Thymus (tissue), 14 donors: ENCODE data around the gene OS9. TPM values are rescaled to one million over a fixed set of nuclear protein-coding genes. Genes with fewer than 3 reads are reported as not detected.
"Not testable (repeated sequence)": the region's sequence is repeated elsewhere in the genome, so short reads cannot be mapped to it uniquely, and the experiment has no call there.

Source experiments
- DNase-seq, 9 donors: peaks; one replicate each; pipeline ENCODE4 v3.0.0-alpha.2; 2013; ENCODE audit warnings: low spot score in 9 of 9, low read depth in 6 of 9, missing footprints in 1 of 9
- H3K27ac ChIP-seq, 2 donors: one replicate each; pipeline ENCODE4 v1.5.1; 2013; ENCODE audit warnings: control low read depth in 1 of 2, low read depth in 1 of 2, low read length in 1 of 2, mild to moderate bottlenecking in 1 of 2, moderate library complexity in 1 of 2
- H3K27me3 ChIP-seq, 2 donors: one replicate each; pipeline ENCODE4 v1.5.1; 2013; ENCODE audit warnings: low read length in 1 of 2; ENCODE audit not compliant: control insufficient read depth in 2 of 2, insufficient read depth in 1 of 2
- H3K36me3 ChIP-seq, 2 donors: one replicate each; pipeline ENCODE4 v1.5.1; 2013; ENCODE audit warnings: low read length in 1 of 2, mild to moderate bottlenecking in 1 of 2, moderate library complexity in 1 of 2; ENCODE audit not compliant: control insufficient read depth in 2 of 2, insufficient read depth in 2 of 2
- H3K4me1 ChIP-seq, 2 donors: one replicate each; pipeline ENCODE4 v1.5.1; 2013; ENCODE audit warnings: low read length in 2 of 2; ENCODE audit not compliant: control insufficient read depth in 2 of 2, insufficient read depth in 2 of 2
- H3K4me3 ChIP-seq, 2 donors: one replicate each; pipeline ENCODE4 v1.5.1; 2013; ENCODE audit warnings: low read length in 2 of 2, control low read depth in 1 of 2, mild to moderate bottlenecking in 1 of 2
- H3K9me3 ChIP-seq, 2 donors: one replicate each; pipeline ENCODE4 v1.5.1; 2013; ENCODE audit warnings: low read length in 1 of 2, mild to moderate bottlenecking in 1 of 2; ENCODE audit not compliant: control insufficient read depth in 2 of 2, insufficient read depth in 1 of 2
- WGBS: extraction: QIAGEN DNeasy Blood & Tissue Kit; methylation state at CpG from one replicate; pipeline ENCODE4 v1.1.7; 2013; 5-methylcytosine and 5-hydroxymethylcytosine counted together
- long read RNA-seq, 10 donors: transcript quantifications; one replicate each; lab custom pipeline, GENCODE V29; 2026
- polyA plus RNA-seq: library from polyadenylated mRNA; stranded (reverse); fragments of 200-250 nt; gene quantifications from one replicate; pipeline ENCODE4 v1.2.3, GENCODE V29; 2013
- total RNA-seq: library from RNA; stranded (reverse); fragments of 120-200 nt; gene quantifications from one replicate; pipeline ENCODE4 v1.2.4, GENCODE V29; 2013
- donor health status: healthy.

Gene OS9
- total RNA-seq (111 TPM), polyA plus RNA-seq (166 TPM)
- long read RNA-seq, donor 1, partial matches to known transcripts = 0 of 1 reads
- long read RNA-seq, donor 1, other reads (novel, unspliced or antisense) = 0 of 1 reads
- long read RNA-seq, donor 2 = 0 reads
- long read RNA-seq, donor 3, transcript OS9-202 (15 exons, 2,691 nt) = minor isoform, 7 of 40 reads
- long read RNA-seq, donor 3, transcript OS9-201 (14 exons, 2,505 nt) = minor isoform, 6 of 40 reads
- long read RNA-seq, donor 3, transcript OS9-216 (3 exons, 564 nt) = major isoform, 9 of 40 reads
- long read RNA-seq, donor 3, partial matches to known transcripts = 5 of 40 reads
- long read RNA-seq, donor 3, other reads (novel, unspliced or antisense) = 5 of 40 reads
- long read RNA-seq, donor 4, transcript OS9-202 (15 exons, 2,691 nt) = minor isoform, 5 of 33 reads
- long read RNA-seq, donor 4, transcript OS9-216 (3 exons, 564 nt) = major isoform, 8 of 33 reads
- long read RNA-seq, donor 4, partial matches to known transcripts = 15 of 33 reads
- long read RNA-seq, donor 4, other reads (novel, unspliced or antisense) = 0 of 33 reads
- long read RNA-seq, donor 5, transcript OS9-220 (14 exons, 2,135 nt) = minor isoform, 9 of 85 reads
- long read RNA-seq, donor 5, transcript OS9-216 (3 exons, 564 nt) = major isoform, 22 of 85 reads
- long read RNA-seq, donor 5, transcript OS9-211 (2 exons, 700 nt) = minor isoform, 6 of 85 reads
- long read RNA-seq, donor 5, transcript OS9-202 (15 exons, 2,691 nt) = minor isoform, 12 of 85 reads
- long read RNA-seq, donor 5, partial matches to known transcripts = 19 of 85 reads
- long read RNA-seq, donor 5, other reads (novel, unspliced or antisense) = 6 of 85 reads
- long read RNA-seq, donor 6, transcript OS9-202 (15 exons, 2,691 nt) = major isoform, 9 of 16 reads
- long read RNA-seq, donor 6, partial matches to known transcripts = 0 of 16 reads
- long read RNA-seq, donor 6, other reads (novel, unspliced or antisense) = 0 of 16 reads
- long read RNA-seq, donor 7, transcript OS9-216 (3 exons, 564 nt) = major isoform, 6 of 11 reads
- long read RNA-seq, donor 7, partial matches to known transcripts = 0 of 11 reads
- long read RNA-seq, donor 7, other reads (novel, unspliced or antisense) = 0 of 11 reads
- long read RNA-seq, donor 8, transcript OS9-216 (3 exons, 564 nt) = major isoform, 6 of 10 reads
- long read RNA-seq, donor 8, partial matches to known transcripts = 0 of 10 reads
- long read RNA-seq, donor 8, other reads (novel, unspliced or antisense) = 0 of 10 reads
- long read RNA-seq, donor 9, transcript OS9-202 (15 exons, 2,691 nt) = major isoform, 9 of 18 reads
- long read RNA-seq, donor 9, partial matches to known transcripts = 0 of 18 reads
- long read RNA-seq, donor 9, other reads (novel, unspliced or antisense) = 0 of 18 reads
- long read RNA-seq, donor 10, partial matches to known transcripts = 8 of 19 reads
- long read RNA-seq, donor 10, other reads (novel, unspliced or antisense) = 0 of 19 reads

- Histone ChIP-seq H3K9me3 (no peaks in the 10 kb centered on the region), H3K27me3 (no peaks in the 10 kb centered on the region), H3K4me1 (peaks cover 10 to 11% of the 10 kb centered on the region in 2 donors), H3K36me3 (peaks cover 22 to 29% of the 10 kb centered on the region in 2 donors), H3K27ac (peak within 1 kb of the TSS; percentile 54 to 70), H3K4me3 (peak within 1 kb of the TSS; percentile 73 to 97)
- whole genome bisulfite sequencing = under 1% methylated on average over 45 of the region's 45 CpGs
- DNase-seq = peak; percentile 93 to 100 (median 99)
Measured at GRCh38 chr12:57693659-57694458, at the start of gene OS9. TSS of gene OS9 (plus strand) at chr12:57694132. CDS start at chr12:57694162, 30 bp downstream.

GRCh38 chr12:57645990-57646658, 47.8 kb upstream of the OS9 start:
- WGBS = 83% methylated on average over 13 of the region's 13 CpGs
- not testable (repeated sequence) for DNase-seq

GRCh38 chr12:57646659-57647049, 47.3 kb upstream of the OS9 start:
- H3K36me3 ChIP-seq, H3K4me1 ChIP-seq, DNase-seq, H3K27ac ChIP-seq, H3K4me3 ChIP-seq, H3K27me3 ChIP-seq, H3K9me3 ChIP-seq: not testable (repeated sequence)
- 100% methylated on average over 10 of the region's 15 CpGs for WGBS

More at GRCh38 chr12:57645990-57646658, 47.8 kb upstream of the OS9 start:
- H3K27ac ChIP-seq, H3K27me3 ChIP-seq, H3K4me3 ChIP-seq, H3K4me1 ChIP-seq, H3K36me3 ChIP-seq, H3K9me3 ChIP-seq: not testable (repeated sequence)

- 76% methylated on average over 3 of the region's 3 CpGs for WGBS
- Histone ChIP-seq H3K36me3 (no peaks in the 10 kb centered on the region), H3K4me1 (no peaks in the 10 kb centered on the region), H3K27ac (no peak overlapping the region), H3K4me3 (no peak overlapping the region), H3K27me3 (no peaks in the 10 kb centered on the region), H3K9me3 (peaks cover 2 to 7% of the 10 kb centered on the region in 2 donors)
- DNase-seq = no peak
Measured at GRCh38 chr12:57654042-57654441, 39.9 kb upstream of the OS9 start.

- Histone ChIP-seq H3K4me3 (no peak overlapping the region), H3K27ac (no peak overlapping the region), H3K4me1 (no peaks in the 10 kb centered on the region), H3K9me3 (peaks cover 2 to 7% of the 10 kb centered on the region in 2 donors), H3K27me3 (no peaks in the 10 kb centered on the region), H3K36me3 (no peaks in the 10 kb centered on the region)
- WGBS = 88% methylated on average over 23 of the region's 23 CpGs
- no peak for DNase-seq
Measured at GRCh38 chr12:57655541-57656240, 38.2 kb upstream of the OS9 start.

GRCh38 chr12:57656408-57656807, 37.5 kb upstream of the OS9 start:
- H3K9me3 ChIP-seq, H3K27ac ChIP-seq, H3K4me3 ChIP-seq, DNase-seq, H3K36me3 ChIP-seq, H3K4me1 ChIP-seq, H3K27me3 ChIP-seq: not testable (repeated sequence)
- WGBS = 95% methylated on average over 4 of the region's 4 CpGs

- no peak overlapping the region for H3K27ac ChIP-seq
- no peak for DNase-seq
- H3K36me3 ChIP-seq = no peaks in the 10 kb centered on the region
- no peaks in the 10 kb centered on the region for H3K4me1 ChIP-seq
- no peaks in the 10 kb centered on the region for H3K27me3 ChIP-seq
- H3K4me3 ChIP-seq = no peak overlapping the region
- H3K9me3 ChIP-seq = peaks cover 2 to 10% of the 10 kb centered on the region in 2 donors
- WGBS = 81% methylated on average over 3 of the region's 3 CpGs
Measured at GRCh38 chr12:57657744-57658143, 36.2 kb upstream of the OS9 start.
